Body of pancreas (tissue), 4 donors: ENCODE measurements around the gene PDLIM5.

Source experiments
- CTCF ChIP-seq, 7 experiments: fragments of 450-650 bp in 4 of 7; fragments of 200-600 bp in 3 of 7; sonication (generic) in 3 of 7; IDR thresholded peaks; one replicate each; pipeline ENCODE4 v1.5.1; 2016 to 2019; ENCODE audit warnings: antibody characterized with exemption in 7 of 7
- POLR2A ChIP-seq, 3 donors: fragments of 450-650 bp; IDR thresholded peaks; one replicate each; pipeline ENCODE4 v1.6.1; 2016; ENCODE audit warnings: antibody characterized with exemption in 3 of 3, mild to moderate bottlenecking in 2 of 3

GRCh38 chr4:94581766-94582165 lies 130.0 kb downstream of the PDLIM5 start:
- TF ChIP-seq CTCF (IDR thresholded peaks at IDR 0.05) (no peak), POLR2A (IDR thresholded peaks at IDR 0.05) (no peak)
